ENCODE data around the gene EFCAB11.

EFCAB11 gene

GRCh38 chr14:89813617-89814031, 140.9 kb downstream of the EFCAB11 start:
- DNase-seq (ENCODE audit: low spot score): peak; percentile 81

- DNase-seq (ENCODE audit: low spot score): no peak
Observed at GRCh38 chr14:89811954-89812575, 142.5 kb downstream of the EFCAB11 start.

GRCh38 chr14:89810101-89810500, 144.4 kb downstream of the EFCAB11 start:
- no peak for DNase-seq (ENCODE audit: low spot score)

- DNase-seq (ENCODE audit: low spot score): no peak
Observed at GRCh38 chr14:89807892-89808291, 146.6 kb downstream of the EFCAB11 start.

GRCh38 chr14:89807151-89807550, 147.4 kb downstream of the EFCAB11 start:
- DNase-seq (ENCODE audit: low spot score): no peak

GRCh38 chr14:89806451-89806850, 148.1 kb downstream of the EFCAB11 start:
- DNase-seq (ENCODE audit: low spot score): no peak

GRCh38 chr14:89805501-89805900, 149.0 kb downstream of the EFCAB11 start:
- peak; percentile 12 for DNase-seq (ENCODE audit: low spot score)

GRCh38 chr14:89803542-89803941, 151.0 kb downstream of the EFCAB11 start:
- DNase-seq (ENCODE audit: low spot score): no peak

GRCh38 chr14:89801136-89801535, 153.4 kb downstream of the EFCAB11 start:
- DNase-seq (ENCODE audit: low spot score): no peak

- DNase-seq (ENCODE audit: low spot score): no peak
Observed at GRCh38 chr14:89798212-89798773, 156.2 kb downstream of the EFCAB11 start.

- DNase-seq (ENCODE audit: low spot score): no peak
Observed at GRCh38 chr14:89797148-89797547, 157.4 kb downstream of the EFCAB11 start.

GRCh38 chr14:89794096-89794495, 160.4 kb downstream of the EFCAB11 start:
- no peak for DNase-seq (ENCODE audit: low spot score)

GRCh38 chr14:89793367-89793716, 161.2 kb downstream of the EFCAB11 start:
- no peak for DNase-seq (ENCODE audit: low spot score)

GRCh38 chr14:89792489-89793366, 161.8 kb downstream of the EFCAB11 start:
- DNase-seq (ENCODE audit: low spot score): no peak

- no peak for DNase-seq (ENCODE audit: low spot score)
Observed at GRCh38 chr14:89787525-89787924, 167.0 kb downstream of the EFCAB11 start.

GRCh38 chr14:89781046-89781445, 173.5 kb downstream of the EFCAB11 start:
- DNase-seq (ENCODE audit: low spot score): no peak

GRCh38 chr14:89779707-89780106, 174.8 kb downstream of the EFCAB11 start:
- DNase-seq (ENCODE audit: low spot score): no peak

GRCh38 chr14:89775946-89776345, 178.6 kb downstream of the EFCAB11 start:
- DNase-seq (ENCODE audit: low spot score): no peak

- DNase-seq (ENCODE audit: low spot score): no peak
Observed at GRCh38 chr14:89775151-89775550, 179.4 kb downstream of the EFCAB11 start.

GRCh38 chr14:89773644-89774316, 180.8 kb downstream of the EFCAB11 start:
- DNase-seq (ENCODE audit: low spot score): no peak

GRCh38 chr14:89773151-89773550, 181.4 kb downstream of the EFCAB11 start:
- DNase-seq (ENCODE audit: low spot score): no peak

GRCh38 chr14:89771251-89771650, 183.3 kb downstream of the EFCAB11 start:
- DNase-seq (ENCODE audit: low spot score): peak; percentile 34

- DNase-seq (ENCODE audit: low spot score): peak; percentile 29
Observed at GRCh38 chr14:89767861-89768268, 186.7 kb downstream of the EFCAB11 start.
